HL-60 (cell line): ENCODE data around the gene FAM47E.
A peak's percentile ranks its signal among the peaks of the same experiment; 100 is the strongest.

Experiments
- DNase-seq, 2 experiments: peaks; one replicate each; pipeline ENCODE4 v3.0.0-alpha.2; 2010 to 2020; ENCODE audit warnings: low read depth in 1 of 2, low spot score in 1 of 2
- H3K27ac ChIP-seq: fragments of 250-450 bp; sonication (Bioruptor Pico); replicated peaks from 2 replicates; pipeline ENCODE4 v1.5.1; 2020; ENCODE audit warnings: mild to moderate bottlenecking, moderate library complexity
- H3K27me3 ChIP-seq: fragments of 250-450 bp; sonication (Bioruptor Pico); 2 replicates; pipeline ENCODE4 v1.5.1; 2021; ENCODE audit warnings: mild to moderate bottlenecking, moderate library complexity; ENCODE audit not compliant: insufficient read depth, poor library complexity, severe bottlenecking
- H3K4me3 ChIP-seq: replicated peaks from 2 replicates; pipeline ENCODE4 v1.5.1; 2011; ENCODE audit warnings: mild to moderate bottlenecking, control low read depth, low read length; ENCODE audit not compliant: insufficient read depth
- GABPA ChIP-seq: IDR thresholded peaks from 2 replicates; pipeline ENCODE4 v1.6.1; 2012; ENCODE audit warnings: low read depth
- POLR2AphosphoS5 ChIP-seq: IDR thresholded peaks from 2 replicates; pipeline ENCODE4 v1.6.1; 2012; ENCODE audit warnings: low read depth
- SPI1 ChIP-seq: IDR thresholded peaks from 2 replicates; pipeline ENCODE4 v1.6.1; 2012; ENCODE audit warnings: low read depth, mild to moderate bottlenecking, borderline replicate concordance
- long read RNA-seq: library from polyadenylated mRNA; unstranded; transcript quantifications from one replicate; pipeline ENCODE4 v2.0.0, GENCODE V29; 2020
- TF ChIP-seq, protein P1 (sequence below): IDR thresholded peaks from one replicate; pipeline ENCODE4 v1.5.1; 2011; ENCODE audit warnings: low read length, control low read depth, inconsistent platforms; ENCODE audit not compliant: insufficient read depth
- TF ChIP-seq, protein P2 (sequence below): IDR thresholded peaks from 2 replicates; pipeline ENCODE4 v1.6.1; 2012; ENCODE audit warnings: low read depth; ENCODE audit not compliant: insufficient replicate concordance

The FAM47E gene, protein sequence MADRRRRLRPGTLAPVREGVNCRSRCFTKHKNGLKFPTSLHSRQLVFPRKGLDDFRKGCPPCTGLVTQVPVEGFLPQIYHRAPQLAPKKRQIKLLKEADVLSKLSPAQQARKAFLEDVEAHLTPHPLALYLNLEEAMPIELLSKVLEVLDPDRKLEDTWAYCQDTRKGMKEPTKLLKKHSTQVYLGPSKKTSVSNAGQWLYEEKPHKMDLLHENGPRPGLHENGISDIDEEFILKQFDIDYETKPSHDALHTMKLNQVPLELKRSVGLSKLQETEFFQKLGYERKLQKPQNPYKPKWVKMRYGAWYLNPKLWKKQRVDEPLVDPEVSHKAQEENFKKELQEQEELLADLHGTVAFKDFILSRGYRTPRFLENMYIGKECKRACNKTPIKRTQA
- long read RNA-seq, partial matches to known transcripts, result 1 of 1 reads
- long read RNA-seq, other reads (novel, unspliced or antisense), result 0 of 1 reads

DNA sequence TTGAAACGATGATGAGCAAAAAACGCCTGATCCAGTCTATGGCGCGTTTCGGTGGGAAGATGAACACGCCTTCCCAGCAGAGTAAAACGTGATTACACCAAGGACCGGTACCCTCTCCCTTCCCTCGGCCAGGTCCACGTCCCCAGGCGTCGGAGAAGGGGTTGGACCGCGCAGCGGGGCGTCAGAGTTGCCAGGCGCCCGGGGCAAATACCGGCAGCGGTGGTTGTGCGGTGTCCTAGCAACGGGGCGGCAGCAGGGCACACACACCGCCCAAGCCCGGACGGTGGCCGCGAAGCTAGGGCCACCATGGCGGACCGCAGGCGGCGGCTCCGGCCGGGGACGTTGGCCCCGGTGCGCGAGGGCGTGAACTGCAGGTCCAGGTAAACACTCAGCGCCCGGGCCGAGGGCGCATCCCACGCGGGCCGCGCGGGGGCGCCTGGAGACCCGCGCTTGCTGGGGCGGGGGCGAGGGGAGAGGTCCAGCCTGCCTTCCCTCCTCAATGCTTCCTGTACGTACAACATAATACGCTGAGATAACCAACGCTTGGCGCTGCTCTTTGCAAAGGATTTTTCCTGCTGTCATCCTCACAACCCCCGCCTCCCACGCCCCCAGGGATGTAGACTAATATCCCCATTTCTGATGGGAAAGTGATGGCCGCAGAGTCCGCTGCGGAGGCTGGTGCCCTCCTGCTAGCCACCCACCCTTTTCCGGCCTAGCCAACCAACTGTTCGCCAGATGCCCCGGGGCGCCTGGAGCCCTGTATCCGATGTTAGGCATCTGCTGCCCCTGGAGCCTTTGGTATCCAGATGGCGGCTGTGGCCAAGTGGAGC, at the start of gene FAM47E:
Gene FAM47E, plus strand, starts transcription at position 281 of the 830 bp plus-strand sequence. Its CDS starts 26 bp downstream, at position 307.
- TF ChIP-seq SPI1 (no peak), GABPA (no peak)
- TF ChIP-seq, protein P1, sequence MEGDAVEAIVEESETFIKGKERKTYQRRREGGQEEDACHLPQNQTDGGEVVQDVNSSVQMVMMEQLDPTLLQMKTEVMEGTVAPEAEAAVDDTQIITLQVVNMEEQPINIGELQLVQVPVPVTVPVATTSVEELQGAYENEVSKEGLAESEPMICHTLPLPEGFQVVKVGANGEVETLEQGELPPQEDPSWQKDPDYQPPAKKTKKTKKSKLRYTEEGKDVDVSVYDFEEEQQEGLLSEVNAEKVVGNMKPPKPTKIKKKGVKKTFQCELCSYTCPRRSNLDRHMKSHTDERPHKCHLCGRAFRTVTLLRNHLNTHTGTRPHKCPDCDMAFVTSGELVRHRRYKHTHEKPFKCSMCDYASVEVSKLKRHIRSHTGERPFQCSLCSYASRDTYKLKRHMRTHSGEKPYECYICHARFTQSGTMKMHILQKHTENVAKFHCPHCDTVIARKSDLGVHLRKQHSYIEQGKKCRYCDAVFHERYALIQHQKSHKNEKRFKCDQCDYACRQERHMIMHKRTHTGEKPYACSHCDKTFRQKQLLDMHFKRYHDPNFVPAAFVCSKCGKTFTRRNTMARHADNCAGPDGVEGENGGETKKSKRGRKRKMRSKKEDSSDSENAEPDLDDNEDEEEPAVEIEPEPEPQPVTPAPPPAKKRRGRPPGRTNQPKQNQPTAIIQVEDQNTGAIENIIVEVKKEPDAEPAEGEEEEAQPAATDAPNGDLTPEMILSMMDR, result peak; percentile 2
- DNase-seq, result peak; percentile 36 to 41
- no peak within 1 kb of the TSS for H3K27ac ChIP-seq
- H3K27me3 ChIP-seq, result peaks cover 18% of the 10 kb centered on the region
- H3K4me3 ChIP-seq, result peak within 1 kb of the TSS; percentile 55

DNA sequence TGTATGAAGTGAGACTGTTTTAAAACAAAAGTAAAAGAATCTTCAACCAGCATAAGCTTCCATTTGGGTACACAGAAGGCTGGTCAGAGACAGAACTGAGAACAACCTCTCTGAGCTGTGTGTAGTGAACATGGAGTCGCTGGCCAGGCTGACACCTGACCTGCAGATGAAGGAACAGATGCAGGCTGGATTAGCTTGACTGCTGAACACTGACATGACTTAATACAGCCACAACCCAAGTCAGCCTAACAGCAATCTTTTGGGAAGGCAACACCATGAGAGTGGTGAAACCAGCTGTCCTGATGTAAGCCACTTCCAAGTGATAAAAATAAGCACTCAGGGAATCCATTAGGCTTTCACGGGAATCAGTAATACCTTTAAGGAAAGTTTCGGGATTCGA, 48.0 kb upstream of the FAM47E start:
- Histone ChIP-seq H3K27ac (no peak overlapping the region), H3K27me3 (no peaks in the 10 kb centered on the region), H3K4me3 (no peak overlapping the region)
- no peak for DNase-seq
- TF ChIP-seq POLR2AphosphoS5 (no peak), SPI1 (no peak), GABPA (no peak)
- TF ChIP-seq, protein P2, sequence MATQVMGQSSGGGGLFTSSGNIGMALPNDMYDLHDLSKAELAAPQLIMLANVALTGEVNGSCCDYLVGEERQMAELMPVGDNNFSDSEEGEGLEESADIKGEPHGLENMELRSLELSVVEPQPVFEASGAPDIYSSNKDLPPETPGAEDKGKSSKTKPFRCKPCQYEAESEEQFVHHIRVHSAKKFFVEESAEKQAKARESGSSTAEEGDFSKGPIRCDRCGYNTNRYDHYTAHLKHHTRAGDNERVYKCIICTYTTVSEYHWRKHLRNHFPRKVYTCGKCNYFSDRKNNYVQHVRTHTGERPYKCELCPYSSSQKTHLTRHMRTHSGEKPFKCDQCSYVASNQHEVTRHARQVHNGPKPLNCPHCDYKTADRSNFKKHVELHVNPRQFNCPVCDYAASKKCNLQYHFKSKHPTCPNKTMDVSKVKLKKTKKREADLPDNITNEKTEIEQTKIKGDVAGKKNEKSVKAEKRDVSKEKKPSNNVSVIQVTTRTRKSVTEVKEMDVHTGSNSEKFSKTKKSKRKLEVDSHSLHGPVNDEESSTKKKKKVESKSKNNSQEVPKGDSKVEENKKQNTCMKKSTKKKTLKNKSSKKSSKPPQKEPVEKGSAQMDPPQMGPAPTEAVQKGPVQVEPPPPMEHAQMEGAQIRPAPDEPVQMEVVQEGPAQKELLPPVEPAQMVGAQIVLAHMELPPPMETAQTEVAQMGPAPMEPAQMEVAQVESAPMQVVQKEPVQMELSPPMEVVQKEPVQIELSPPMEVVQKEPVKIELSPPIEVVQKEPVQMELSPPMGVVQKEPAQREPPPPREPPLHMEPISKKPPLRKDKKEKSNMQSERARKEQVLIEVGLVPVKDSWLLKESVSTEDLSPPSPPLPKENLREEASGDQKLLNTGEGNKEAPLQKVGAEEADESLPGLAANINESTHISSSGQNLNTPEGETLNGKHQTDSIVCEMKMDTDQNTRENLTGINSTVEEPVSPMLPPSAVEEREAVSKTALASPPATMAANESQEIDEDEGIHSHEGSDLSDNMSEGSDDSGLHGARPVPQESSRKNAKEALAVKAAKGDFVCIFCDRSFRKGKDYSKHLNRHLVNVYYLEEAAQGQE, result no peak
- TF ChIP-seq, protein P1, result no peak

DNA sequence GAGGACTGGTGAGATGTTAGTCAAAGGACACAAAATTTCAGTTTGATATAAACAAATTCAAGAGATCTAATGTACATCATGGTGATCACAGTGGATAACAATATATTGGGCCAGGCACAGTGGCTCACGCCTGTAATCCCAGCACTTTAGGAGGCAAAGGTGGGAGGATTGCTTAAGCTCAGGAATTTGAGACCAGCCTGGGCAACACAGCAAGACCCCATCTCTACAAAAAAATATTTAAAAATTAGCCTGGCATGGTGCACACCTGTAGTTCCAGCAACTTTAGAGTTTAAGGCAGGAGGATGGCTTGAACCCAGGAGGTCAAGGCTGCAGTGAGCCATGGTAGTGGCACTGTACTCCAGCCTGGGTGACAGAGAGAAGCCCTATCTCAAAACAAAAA, 46.6 kb upstream of the FAM47E start:
- no peak overlapping the region for H3K4me3 ChIP-seq
- no peaks in the 10 kb centered on the region for H3K27me3 ChIP-seq
- no peak overlapping the region for H3K27ac ChIP-seq
- DNase-seq, result no peak
- no peak for TF ChIP-seq SPI1
- TF ChIP-seq GABPA, result no peak
- no peak for TF ChIP-seq POLR2AphosphoS5
- TF ChIP-seq, protein P2, result no peak
- TF ChIP-seq, protein P1, result no peak
